B cell (primary cell): Measurements from ENCODE around the gene CFAP210. TPM values are rescaled to one million over a fixed set of nuclear protein-coding genes. Genes with fewer than 3 reads are reported as not detected.

Experiments
- ATAC-seq: fragments of 200-7000 bp; cut with Tn5 transposase; one replicate; pipeline ENCODE4 v1.10.0; 2021; ENCODE audit warnings: low read depth, mild to moderate bottlenecking, moderate number of reproducible peaks, moderate library complexity
- CTCF ChIA-PET: fragments of 350-600 bp; sonication (Branson Sonifier 250); formaldehyde crosslinking; loops from one replicate; lab custom pipeline; 2021; ENCODE audit warnings: antibody characterized with exemption, inconsistent platforms; lab: Charles Lee
- POLR2A ChIA-PET: fragments of 350-600 bp; sonication (Branson Sonifier 250); formaldehyde crosslinking; loops from one replicate; lab custom pipeline; 2021; ENCODE audit warnings: antibody characterized with exemption; lab: Charles Lee
- DNase-seq: peaks from one replicate; pipeline ENCODE4 v3.0.0; 2013
- H2AFZ ChIP-seq: 2 replicates; pipeline ENCODE4 v1.6.1; 2012; ENCODE audit warnings: mild to moderate bottlenecking, low read depth, low read length; ENCODE audit not compliant: insufficient read depth, poor library complexity, severe bottlenecking
- H3K27ac ChIP-seq, 2 donors: 1 replicate in 1 of 2; 2 replicates in 1 of 2; pipeline ENCODE4 v1.5.1; 2012 to 2013; ENCODE audit warnings: low read length in 2 of 2, mild to moderate bottlenecking in 2 of 2, moderate library complexity in 1 of 2
- H3K27me3 ChIP-seq, 4 experiments: fragments of 200-600 bp in 1 of 4; sonication (generic) in 1 of 4; replicated peaks in 1 of 4; 1 replicate in 2 of 4; 2 replicates in 2 of 4; pipeline versions ENCODE4 v1.6.1 to v1.7.0; 2013 to 2016; ENCODE audit warnings: low read length in 3 of 4, mild to moderate bottlenecking in 2 of 4, mixed read lengths in 1 of 4, moderate library complexity in 1 of 4; ENCODE audit not compliant: insufficient read depth in 4 of 4, control insufficient read depth in 3 of 4; ENCODE audit errors: control extremely low read depth in 1 of 4
- H3K36me3 ChIP-seq, 2 experiments: replicated peaks in 1 of 2; 1 replicate in 1 of 2; 2 replicates in 1 of 2; pipeline versions ENCODE4 v1.6.1 to v1.7.1; 2013; ENCODE audit warnings: low read length in 1 of 2; ENCODE audit not compliant: insufficient read depth in 2 of 2, control insufficient read depth in 1 of 2; ENCODE audit errors: control extremely low read depth in 1 of 2, extremely low read depth in 1 of 2
- H3K4me1 ChIP-seq, 2 donors: fragments of 200-600 bp in 1 of 2; sonication (generic) in 1 of 2; 1 replicate in 1 of 2; 2 replicates in 1 of 2; pipeline versions ENCODE4 v1.5.1 to v1.6.1; 2013 to 2017; ENCODE audit warnings: low read length in 2 of 2; ENCODE audit not compliant: control insufficient read depth in 2 of 2, insufficient read depth in 2 of 2
- H3K4me2 ChIP-seq: replicated peaks from 2 replicates; pipeline ENCODE3; 2012; ENCODE audit warnings: mild to moderate bottlenecking, low read depth, low read length; ENCODE audit not compliant: poor library complexity, severe bottlenecking
- H3K4me3 ChIP-seq, 5 experiments: fragments of 200-600 bp in 1 of 5; sonication (generic) in 1 of 5; 1 replicate in 3 of 5; 2 replicates in 2 of 5; pipeline versions ENCODE4 v1.5.1 to v1.7.0; 2011 to 2016; ENCODE audit warnings: low read length in 4 of 5, mild to moderate bottlenecking in 4 of 5, low read depth in 2 of 5, control low read depth in 1 of 5, moderate library complexity in 1 of 5; ENCODE audit not compliant: insufficient read depth in 1 of 5; ENCODE audit errors: control extremely low read depth in 1 of 5, extremely low read depth in 1 of 5
- H3K79me2 ChIP-seq: fragments of 200-600 bp; sonication (generic); one replicate; pipeline ENCODE4 v1.6.0; 2016; ENCODE audit warnings: low read length; ENCODE audit not compliant: control insufficient read depth, insufficient read depth
- H3K9ac ChIP-seq: fragments of 200-600 bp; sonication (generic); 2 replicates; pipeline ENCODE4 v1.6.1; 2017; ENCODE audit warnings: mild to moderate bottlenecking, low read length, moderate library complexity
- H3K9me3 ChIP-seq, 3 donors: one replicate each; pipeline versions ENCODE4 v1.6.1 to v1.7.1; 2013; ENCODE audit warnings: low read length in 2 of 3; ENCODE audit not compliant: control insufficient read depth in 2 of 3, insufficient read depth in 1 of 3; ENCODE audit errors: control extremely low read depth in 1 of 3
- H4K20me1 ChIP-seq: 2 replicates; pipeline ENCODE4 v1.6.0; 2012; ENCODE audit warnings: mild to moderate bottlenecking, low read length; ENCODE audit not compliant: insufficient read depth, control insufficient read depth, poor library complexity, severe bottlenecking
- H3K27ac Mint-ChIP-seq: one replicate; pipeline ENCODE4 v1.8.0; 2021; ENCODE audit warnings: mixed read lengths
- H3K27me3 Mint-ChIP-seq: one replicate; pipeline ENCODE4 v1.8.0; 2021; ENCODE audit warnings: mixed read lengths
- H3K4me1 Mint-ChIP-seq: one replicate; pipeline ENCODE4 v1.8.0; 2021; ENCODE audit warnings: mixed read lengths
- H3K4me3 Mint-ChIP-seq: one replicate; pipeline ENCODE4 v1.8.0; 2021; ENCODE audit warnings: mixed read lengths
- H3K9me3 Mint-ChIP-seq: one replicate; pipeline ENCODE4 v1.8.0; 2022; ENCODE audit warnings: mixed read lengths; ENCODE audit not compliant: insufficient read depth
- CTCF ChIP-seq: fragments of 200-600 bp; IDR thresholded peaks from one replicate; pipeline ENCODE4 v1.8.0; 2022; ENCODE audit warnings: antibody characterized with exemption, mild to moderate bottlenecking
- EZH2 ChIP-seq: IDR thresholded peaks from 2 replicates; pipeline ENCODE4 v1.6.1; 2012; ENCODE audit warnings: borderline replicate concordance, low read depth, mild to moderate bottlenecking, moderate library complexity, low read length; ENCODE audit not compliant: insufficient read depth, poor library complexity, severe bottlenecking
- WGBS: methylation state at CpG from one replicate; pipeline ENCODE4 v1.1.5; 2013; ENCODE audit warnings: missing lambda C conversion rate; ENCODE audit not compliant: insufficient coverage; 5-methylcytosine and 5-hydroxymethylcytosine counted together
- intact Hi-C: fragments of 100-400 bp; cut with micrococcal nuclease; formaldehyde crosslinking; loops from one replicate; pipeline ENCODE4 v1.10.0; 2022
- polyA plus RNA-seq: library from polyadenylated mRNA; depleted of rRNA; stranded (reverse); fragments of >200 nt; gene quantifications from 2 replicates; pipeline ENCODE4 v1.2.3, GENCODE V29; 2012
- total RNA-seq, 2 donors: library from RNA; stranded (reverse); fragments of 120-200 nt in 1 of 2; gene quantifications; 1 replicate in 1 of 2; 2 replicates in 1 of 2; pipeline versions ENCODE4 v1.2.3 to v1.2.4, GENCODE V29; 2013 to 2022

The CFAP210 gene
- total and polyA plus RNA-seq, 2 donors (not counting 1 experiment from before 2014, with no cell fraction given), result not detected

DNA sequence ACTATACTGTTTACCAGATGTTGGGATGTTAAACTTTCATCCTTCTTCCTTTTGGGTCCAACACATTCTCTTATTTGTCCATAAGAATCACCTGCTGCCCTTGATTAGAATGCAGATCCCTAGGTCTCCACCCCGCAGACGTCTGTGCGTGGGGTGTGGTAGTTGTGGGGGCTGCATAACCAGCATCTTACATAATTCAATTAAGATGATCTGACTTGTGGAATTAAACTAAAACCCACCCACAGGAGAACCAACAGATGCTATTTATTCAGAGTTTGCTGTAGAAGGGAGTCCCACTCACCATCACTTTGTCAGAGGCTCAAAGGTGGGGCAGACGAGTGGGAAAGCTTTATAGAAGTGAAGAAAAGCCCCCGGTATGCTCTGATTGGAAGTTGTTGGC lies 37.9 kb upstream of the CFAP210 start:
- ATAC-seq, result no peak
- Histone ChIP-seq H3K9ac (no peak overlapping the region), H3K4me2 (no peak overlapping the region), H3K27ac (no peak overlapping the region), H2AFZ (no peak overlapping the region), H3K36me3 (no peaks in the 10 kb centered on the region), H3K4me1 (peaks cover 14 to 15% of the 10 kb centered on the region in 2 donors), H3K4me3 (no peak overlapping the region), H4K20me1 (no peaks in the 10 kb centered on the region), H3K9me3 (no peaks in the 10 kb centered on the region), H3K27me3 (peaks cover 0 to 15% (median 10%) of the 10 kb centered on the region in 4 experiments), H3K79me2 (no peaks in the 10 kb centered on the region)
- Mint-ChIP-seq H3K9me3 (no peaks in the 10 kb centered on the region), H3K4me3 (peak overlapping the region; percentile 55), H3K27me3 (peaks cover 13% of the 10 kb centered on the region), H3K27ac (no peak overlapping the region), H3K4me1 (peaks cover 20% of the 10 kb centered on the region)
- POLR2A ChIA-PET, result no interaction called here
- TF ChIP-seq EZH2 (no peak), CTCF (no peak)
- 100% methylated on average over 1 of the region's 5 CpGs for WGBS
- no peak for DNase-seq
- CTCF ChIA-PET, result no interaction called here
- intact Hi-C loops, result loop anchor here (2.0 kb wide), 1 partner anchor 37 kb away; the partner anchor contains the start of genes CFAP210 and PHOSPHO2

- H3K27ac Mint-ChIP-seq, result no peak overlapping the region
- Histone ChIP-seq H3K9me3 (no peaks in the 10 kb centered on the region), H3K27me3 (peaks cover 0 to 4% (median 0%) of the 10 kb centered on the region in 4 experiments), H3K9ac (no peak overlapping the region), H3K36me3 (no peaks in the 10 kb centered on the region), H3K4me1 (peaks cover 9% of the 10 kb centered on the region in 2 donors), H4K20me1 (no peaks in the 10 kb centered on the region), H3K27ac (no peak overlapping the region), H3K79me2 (no peaks in the 10 kb centered on the region), H2AFZ (no peak overlapping the region), H3K4me2 (no peak overlapping the region), H3K4me3 (no peak overlapping the region)
- peaks cover 8% of the 10 kb centered on the region for H3K27me3 Mint-ChIP-seq
- intact Hi-C loops, result no loop called here
- DNase-seq, result no peak
- POLR2A ChIA-PET, result no interaction called here
- TF ChIP-seq CTCF, result no peak
- no peak for TF ChIP-seq EZH2
- CTCF ChIA-PET, result no interaction called here
- no CpG with 5 or more reads among the region's 1 CpG for WGBS
- H3K4me1 Mint-ChIP-seq, result peaks cover 11% of the 10 kb centered on the region
- ATAC-seq, result no peak
- no peak overlapping the region for H3K4me3 Mint-ChIP-seq
- H3K9me3 Mint-ChIP-seq, result no peaks in the 10 kb centered on the region
Measured at GRCh38 chr2:169729274-169729605, 35.0 kb upstream of the CFAP210 start.
